Measurements from ENCODE around the gene KLHDC10. TPM values are rescaled to one million over a fixed set of nuclear protein-coding genes. Genes with fewer than 3 reads are reported as not detected.

KLHDC10 gene
- polyA plus RNA-seq, 1 experiment, result 29.7 TPM

GRCh38 chr7:130146693-130147405 lies 76.5 kb downstream of the KLHDC10 start:
- H3K4me3 ChIP-seq (ENCODE audit: low read depth, low read length), result no peak overlapping the region
- DNase-seq (ENCODE audit: low read depth, low spot score), result no peak
- no peaks in the 10 kb centered on the region; the same call in 1 of the 2 replicates for H3K9me3 ChIP-seq (ENCODE audit: control insufficient read depth, insufficient read depth, low read length)
- ChIA-PET POLR2A (no interaction called here), CTCF (no interaction called here)
- H3K27ac ChIP-seq (ENCODE audit: low read depth, low read length), result no peak overlapping the region
- H3K27me3 ChIP-seq (ENCODE audit: control insufficient read depth, insufficient read depth, low read length), result no peaks in the 10 kb centered on the region
- TF ChIP-seq, protein P1, sequence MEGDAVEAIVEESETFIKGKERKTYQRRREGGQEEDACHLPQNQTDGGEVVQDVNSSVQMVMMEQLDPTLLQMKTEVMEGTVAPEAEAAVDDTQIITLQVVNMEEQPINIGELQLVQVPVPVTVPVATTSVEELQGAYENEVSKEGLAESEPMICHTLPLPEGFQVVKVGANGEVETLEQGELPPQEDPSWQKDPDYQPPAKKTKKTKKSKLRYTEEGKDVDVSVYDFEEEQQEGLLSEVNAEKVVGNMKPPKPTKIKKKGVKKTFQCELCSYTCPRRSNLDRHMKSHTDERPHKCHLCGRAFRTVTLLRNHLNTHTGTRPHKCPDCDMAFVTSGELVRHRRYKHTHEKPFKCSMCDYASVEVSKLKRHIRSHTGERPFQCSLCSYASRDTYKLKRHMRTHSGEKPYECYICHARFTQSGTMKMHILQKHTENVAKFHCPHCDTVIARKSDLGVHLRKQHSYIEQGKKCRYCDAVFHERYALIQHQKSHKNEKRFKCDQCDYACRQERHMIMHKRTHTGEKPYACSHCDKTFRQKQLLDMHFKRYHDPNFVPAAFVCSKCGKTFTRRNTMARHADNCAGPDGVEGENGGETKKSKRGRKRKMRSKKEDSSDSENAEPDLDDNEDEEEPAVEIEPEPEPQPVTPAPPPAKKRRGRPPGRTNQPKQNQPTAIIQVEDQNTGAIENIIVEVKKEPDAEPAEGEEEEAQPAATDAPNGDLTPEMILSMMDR (IDR thresholded peaks at IDR 0.05; ENCODE audit: low read depth, low read length), result no peak

DNA sequence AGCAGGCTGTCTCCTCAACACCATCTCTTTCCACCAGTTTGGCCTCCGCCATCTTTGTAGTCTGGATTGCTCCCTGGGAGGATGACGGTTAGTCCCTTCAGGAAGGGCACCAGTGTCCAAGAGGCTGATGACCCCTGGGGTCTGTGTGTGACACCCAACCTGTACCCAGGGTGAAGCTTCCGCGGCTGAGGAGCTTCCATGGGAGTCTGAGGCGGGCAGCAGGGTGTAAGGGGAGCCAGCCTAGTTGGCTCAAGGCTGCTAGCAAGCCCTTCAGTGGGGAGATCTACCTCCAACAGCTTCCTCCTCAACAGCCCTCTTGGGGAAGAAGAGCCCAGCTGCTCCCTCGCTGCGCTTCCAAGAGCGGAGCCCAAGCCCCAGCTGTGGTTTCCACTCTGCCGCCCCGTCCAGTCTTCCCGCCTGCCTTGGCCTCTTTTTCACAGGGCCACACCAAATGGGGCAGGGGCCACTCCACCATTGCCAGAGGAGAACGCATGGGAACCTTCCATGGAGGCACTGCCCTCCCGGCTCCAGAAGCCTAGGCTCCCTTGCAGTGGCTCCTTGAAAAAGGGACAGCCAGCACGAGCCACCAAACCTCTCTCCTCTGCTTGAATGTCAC lies 77.5 kb downstream of the KLHDC10 start:
- ChIA-PET CTCF (no interaction called here), POLR2A (no interaction called here)

GRCh38 chr7:130148561-130148960 lies 78.2 kb downstream of the KLHDC10 start:
- POLR2A ChIA-PET, result interaction anchor here (0.6 to 0.7 kb wide), 2 partner anchors 124 to 1181 kb away, joined by 3 to 4 read pairs; no protein-coding TSS in a partner anchor
- peak; percentile 27 for DNase-seq (ENCODE audit: low read depth, low spot score)
- CTCF ChIA-PET, result no interaction called here
- TF ChIP-seq, protein P1 (IDR thresholded peaks at IDR 0.05; ENCODE audit: low read depth, low read length), result no peak
- no peak overlapping the region for H3K27ac ChIP-seq (ENCODE audit: low read depth, low read length)
- H3K4me3 ChIP-seq (ENCODE audit: low read depth, low read length), result no peak overlapping the region
- H3K9me3 ChIP-seq (ENCODE audit: control insufficient read depth, insufficient read depth, low read length), result no peaks in the 10 kb centered on the region; the same call in 1 of the 2 replicates
- no peaks in the 10 kb centered on the region for H3K27me3 ChIP-seq (ENCODE audit: control insufficient read depth, insufficient read depth, low read length)

More for the DNA sequence above, 77.5 kb downstream of the KLHDC10 start:
- no peak overlapping the region for H3K4me3 ChIP-seq (ENCODE audit: low read depth, low read length)
- no peaks in the 10 kb centered on the region for H3K9me3 ChIP-seq (ENCODE audit: control insufficient read depth, insufficient read depth, low read length)
- no peaks in the 10 kb centered on the region for H3K27me3 ChIP-seq (ENCODE audit: control insufficient read depth, insufficient read depth, low read length)
- TF ChIP-seq, protein P1 (IDR thresholded peaks at IDR 0.05; ENCODE audit: low read depth, low read length), result no peak
- DNase-seq (ENCODE audit: low read depth, low spot score), result no peak
- H3K27ac ChIP-seq (ENCODE audit: low read depth, low read length), result no peak overlapping the region

DNA sequence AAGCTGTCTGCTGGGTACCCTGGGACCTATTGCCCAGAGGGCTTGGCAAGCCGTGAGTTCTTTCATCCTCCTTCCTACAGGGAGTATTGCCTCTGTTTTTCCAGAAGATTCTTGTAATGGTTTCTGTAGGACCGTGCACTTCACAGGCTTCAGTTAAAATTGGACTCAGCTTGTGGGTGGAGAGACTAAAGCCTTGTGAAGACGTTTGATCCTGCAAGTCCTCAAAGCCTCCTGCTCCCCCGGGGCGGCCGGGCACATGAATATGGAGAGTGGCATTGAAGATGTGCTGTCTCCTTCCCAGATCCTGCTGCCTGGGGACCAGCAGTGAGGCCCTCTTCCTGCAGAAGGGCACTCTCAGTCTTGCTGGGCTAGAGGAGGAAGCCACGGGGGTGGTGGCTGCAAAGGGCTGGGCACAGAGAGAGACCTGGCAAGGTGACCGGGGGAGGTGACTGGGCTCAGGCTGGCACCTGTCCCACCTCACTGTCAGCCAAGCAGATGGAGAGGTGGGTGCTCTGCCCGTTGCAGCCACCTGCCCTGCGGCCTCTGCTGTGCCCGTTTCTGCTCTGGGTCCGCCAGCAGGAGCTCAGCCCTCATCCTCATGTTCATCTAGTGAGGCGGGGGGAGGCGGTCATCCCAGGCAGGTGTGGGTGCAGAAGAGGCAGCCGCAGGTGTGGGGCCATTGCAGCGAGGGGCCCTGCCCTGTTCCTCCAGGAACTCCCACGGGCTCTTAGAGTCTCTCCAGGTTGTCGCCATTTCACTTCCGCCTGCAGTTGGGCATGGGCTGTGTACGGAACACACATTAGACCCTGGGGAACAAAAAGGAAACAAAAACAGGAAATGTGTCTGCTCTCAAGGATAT lies 79.2 kb downstream of the KLHDC10 start:
- Histone ChIP-seq H3K27me3 (ENCODE audit: control insufficient read depth, insufficient read depth, low read length) (no peaks in the 10 kb centered on the region), H3K27ac (ENCODE audit: low read depth, low read length) (no peak overlapping the region), H3K9me3 (ENCODE audit: control insufficient read depth, insufficient read depth, low read length) (no peaks in the 10 kb centered on the region; the same call in 1 of the 2 replicates), H3K4me3 (ENCODE audit: low read depth, low read length) (no peak overlapping the region)
- DNase-seq (ENCODE audit: low read depth, low spot score), result no peak
- TF ChIP-seq, protein P1 (IDR thresholded peaks at IDR 0.05; ENCODE audit: low read depth, low read length), result no peak
- ChIA-PET CTCF (no interaction called here), POLR2A (interaction anchor here (0.6 kb wide), 1 partner anchor 123 kb away, joined by 4 read pairs; no protein-coding TSS in a partner anchor)
